ENCODE data around the gene ABCC8. TPM values are rescaled to one million over a fixed set of nuclear protein-coding genes. Genes with fewer than 3 reads are reported as not detected.
A peak's percentile ranks its signal among the peaks of the same experiment; 100 is the strongest.

The ABCC8 gene
- total RNA-seq, 1 donor from 2014 or later, result 0.83 TPM

- ATAC-seq, result no peak
Measured at GRCh38 chr11:17407575-17407974, 69.1 kb downstream of the ABCC8 start.

GRCh38 chr11:17406818-17407149, 69.9 kb downstream of the ABCC8 start:
- no peak for DNase-seq (ENCODE audit: low spot score)

More at GRCh38 chr11:17407575-17407974, 69.1 kb downstream of the ABCC8 start:
- DNase-seq (ENCODE audit: low spot score), result no peak

GRCh38 chr11:17406082-17406817, 70.4 kb downstream of the ABCC8 start:
- DNase-seq (ENCODE audit: low spot score) (no peak), ATAC-seq (peak; percentile 45)

More at GRCh38 chr11:17406818-17407149, 69.9 kb downstream of the ABCC8 start:
- no peak for ATAC-seq

GRCh38 chr11:17405232-17406005, 71.2 kb downstream of the ABCC8 start:
- ATAC-seq (peak; percentile 95), DNase-seq (ENCODE audit: low spot score) (peak; percentile 95)

GRCh38 chr11:17403980-17404759, 72.5 kb downstream of the ABCC8 start:
- no peak for DNase-seq (ENCODE audit: low spot score)

GRCh38 chr11:17402486-17402885, 74.2 kb downstream of the ABCC8 start:
- no peak for ATAC-seq
- DNase-seq (ENCODE audit: low spot score), result no peak

More at GRCh38 chr11:17403980-17404759, 72.5 kb downstream of the ABCC8 start:
- ATAC-seq, result no peak

GRCh38 chr11:17401841-17402240, 74.8 kb downstream of the ABCC8 start:
- no peak for DNase-seq (ENCODE audit: low spot score)
- ATAC-seq, result no peak

GRCh38 chr11:17401316-17401715, 75.3 kb downstream of the ABCC8 start:
- no peak for DNase-seq (ENCODE audit: low spot score)
- no peak for ATAC-seq

GRCh38 chr11:17400048-17400775, 76.4 kb downstream of the ABCC8 start:
- ATAC-seq (no peak), DNase-seq (ENCODE audit: low spot score) (no peak)

GRCh38 chr11:17399236-17399635, 77.4 kb downstream of the ABCC8 start:
- ATAC-seq (no peak), DNase-seq (ENCODE audit: low spot score) (no peak)

- ATAC-seq, result no peak
- DNase-seq (ENCODE audit: low spot score), result no peak
Measured at GRCh38 chr11:17397311-17398002, 79.2 kb downstream of the ABCC8 start.

GRCh38 chr11:17396598-17397310, 79.9 kb downstream of the ABCC8 start:
- DNase-seq (ENCODE audit: low spot score), result no peak
- no peak for ATAC-seq

- ATAC-seq (no peak), DNase-seq (ENCODE audit: low spot score) (no peak)
Measured at GRCh38 chr11:17395978-17396377, 80.7 kb downstream of the ABCC8 start.

GRCh38 chr11:17395554-17395961, 81.1 kb downstream of the ABCC8 start:
- ATAC-seq (no peak), DNase-seq (ENCODE audit: low spot score) (no peak)

- no peak for ATAC-seq
- no peak for DNase-seq (ENCODE audit: low spot score)
Measured at GRCh38 chr11:17394743-17395390, 81.8 kb downstream of the ABCC8 start.

- no peak for DNase-seq (ENCODE audit: low spot score)
- no peak for ATAC-seq
Measured at GRCh38 chr11:17393472-17393871, 83.2 kb downstream of the ABCC8 start.

- DNase-seq (ENCODE audit: low spot score) (no peak), ATAC-seq (no peak)
Measured at GRCh38 chr11:17392872-17393271, 83.8 kb downstream of the ABCC8 start.

GRCh38 chr11:17391493-17392355, 84.9 kb downstream of the ABCC8 start:
- DNase-seq (ENCODE audit: low spot score) (no peak), ATAC-seq (no peak)
